SK-MEL-5 (cell line): Measurements from ENCODE around the gene FTSJ3. TPM values are rescaled to one million over a fixed set of nuclear protein-coding genes. Genes with fewer than 3 reads are reported as not detected.

Source experiments
- DNase-seq: peaks from one replicate; pipeline ENCODE4 v3.0.0-alpha.2; 2016; ENCODE audit warnings: low read depth, low spot score
- in situ Hi-C: cut with HindIII; loops from 2 replicates; pipeline ENCODE4 v1.10.0; 2016; ENCODE audit warnings: low sequenced_read_pairs, high pct_unique_total_duplicates, low pct_unique_long_range_greater_than_20kb
- total RNA-seq: library from RNA; depleted of rRNA; stranded (reverse); fragments of >200 nt; shearing (Covaris generic); gene quantifications from 2 replicates; pipeline ENCODE4 v1.2.3, GENCODE V29; 2014

Gene FTSJ3
- total RNA-seq, 1 experiment from 2014 or later = 51.6 TPM

DNA sequence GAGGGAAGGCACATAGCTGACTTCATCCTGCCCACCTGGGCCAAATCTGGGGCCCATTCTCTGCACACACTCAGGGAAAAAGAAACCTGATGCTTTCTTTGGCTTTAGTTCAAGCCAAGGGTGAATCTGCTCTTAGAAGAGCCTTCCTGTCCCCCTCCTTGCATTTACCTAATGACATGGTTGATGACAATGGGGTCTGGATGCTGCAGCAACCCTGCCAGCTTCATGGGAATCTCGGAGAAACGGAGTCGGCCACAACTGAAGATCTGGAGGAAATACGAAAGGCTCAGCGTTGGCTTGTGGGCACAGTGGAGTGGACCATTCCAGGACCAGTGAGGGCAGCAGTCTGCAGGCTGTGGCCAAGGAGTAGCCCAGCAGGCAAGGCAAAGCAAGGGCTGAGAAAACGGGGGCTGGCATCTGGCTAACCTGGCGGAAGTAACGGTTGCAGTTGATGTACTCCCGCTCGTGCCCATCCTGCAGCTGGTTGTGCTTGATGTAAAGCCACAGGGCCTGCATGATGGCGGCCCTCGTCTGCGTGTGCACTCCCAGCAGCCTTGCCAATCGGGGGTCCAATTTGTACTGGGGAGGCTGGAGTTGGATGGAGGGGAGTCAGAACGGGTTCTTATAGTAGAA is 6.4 kb upstream of the FTSJ3 start:
- DNase-seq = no peak
- in situ Hi-C loops = no loop called here

DNA sequence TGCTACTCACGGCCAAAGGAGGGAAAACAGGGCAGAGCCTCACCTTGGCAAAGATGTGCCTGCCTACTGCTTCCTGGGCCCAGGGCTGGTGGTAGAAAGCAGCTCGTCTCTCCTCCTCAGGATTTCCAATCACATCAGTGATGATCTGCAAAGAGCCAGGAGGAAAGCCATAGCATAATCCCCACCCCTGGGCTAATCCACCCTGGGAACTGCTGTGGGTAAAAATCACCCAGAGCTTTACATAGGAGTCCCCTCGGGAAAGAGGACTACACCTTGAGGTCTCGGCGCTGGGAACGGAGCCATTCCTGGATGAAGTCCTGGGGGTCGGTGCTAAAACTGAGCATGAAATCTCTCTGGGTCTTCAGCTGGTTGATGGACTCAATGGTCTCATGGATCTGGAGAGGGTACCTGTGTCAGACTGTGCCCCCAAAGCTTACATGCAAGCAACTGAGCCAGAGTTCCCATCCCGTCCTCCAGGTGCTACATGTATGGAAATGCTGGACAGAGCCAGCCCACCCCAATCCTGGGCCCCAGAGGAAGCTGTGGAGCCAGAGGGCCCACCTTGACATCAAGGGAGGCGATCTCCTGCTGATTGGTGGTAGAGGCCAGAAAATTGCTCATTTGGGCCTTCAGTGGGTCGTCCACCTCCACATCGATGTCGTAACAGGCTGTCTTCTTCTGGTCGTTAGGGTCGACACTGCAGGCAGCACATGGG is 5.7 kb upstream of the FTSJ3 start:
- in situ Hi-C loops = no loop called here
- no peak for DNase-seq

DNA sequence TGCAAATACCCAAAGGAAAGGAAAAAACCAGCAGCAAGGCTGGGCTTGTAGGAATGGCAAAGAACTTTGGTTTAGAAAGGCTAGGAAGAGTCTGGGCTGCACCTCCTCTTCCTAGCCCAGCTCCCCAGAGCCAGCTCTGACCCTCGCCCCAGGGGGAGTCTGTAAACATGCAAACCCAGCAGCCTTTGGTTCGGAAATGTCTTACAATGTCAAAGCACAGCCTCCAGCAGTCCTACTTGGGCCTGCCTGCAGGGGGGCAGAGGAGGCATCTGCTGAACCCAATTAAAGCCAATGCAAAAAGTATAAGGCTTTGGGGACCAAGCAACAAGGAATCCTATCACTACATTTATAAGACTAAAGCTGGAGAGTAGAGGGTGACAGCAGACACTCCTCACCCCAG is 5.0 kb upstream of the FTSJ3 start:
- DNase-seq = no peak
- in situ Hi-C loops = no loop called here

DNA sequence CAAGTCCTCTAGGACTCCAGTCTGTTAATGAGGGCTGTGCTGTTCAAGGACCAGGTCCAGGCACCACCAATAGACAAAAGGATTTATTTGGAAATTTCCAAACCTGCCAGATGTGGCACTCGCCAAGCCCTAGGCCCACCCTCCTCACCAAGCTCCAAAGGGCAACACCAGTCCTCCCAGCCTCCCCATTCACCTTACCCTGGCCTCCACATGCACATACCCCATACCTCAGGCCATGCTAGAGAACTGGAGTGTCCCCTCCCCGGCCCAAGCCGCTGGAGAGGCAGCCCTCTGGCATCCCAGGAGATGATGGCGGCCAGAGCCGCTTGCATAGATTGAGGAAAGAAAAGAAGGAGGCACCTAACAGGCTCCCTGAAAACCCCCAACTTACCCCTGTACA is 4.6 kb upstream of the FTSJ3 start:
- no peak for DNase-seq
- in situ Hi-C loops = no loop called here

DNA sequence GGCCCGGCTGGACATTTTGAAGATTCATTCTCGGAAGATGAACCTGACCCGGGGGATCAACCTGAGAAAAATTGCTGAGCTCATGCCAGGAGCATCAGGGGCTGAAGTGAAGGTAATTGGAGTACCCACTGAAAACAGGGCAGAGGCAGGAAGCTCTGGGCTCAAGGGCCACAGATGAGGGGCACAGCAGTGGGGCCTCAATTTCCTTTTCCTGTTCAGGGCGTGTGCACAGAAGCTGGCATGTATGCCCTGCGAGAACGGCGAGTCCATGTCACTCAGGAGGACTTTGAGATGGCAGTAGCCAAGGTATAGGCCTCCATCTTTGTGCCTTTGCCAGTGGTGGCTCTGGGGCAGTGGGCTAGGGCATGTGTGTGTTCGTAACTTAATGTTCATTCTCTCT is 4.0 kb upstream of the FTSJ3 start:
- in situ Hi-C loops = no loop called here
- DNase-seq = no peak

DNA sequence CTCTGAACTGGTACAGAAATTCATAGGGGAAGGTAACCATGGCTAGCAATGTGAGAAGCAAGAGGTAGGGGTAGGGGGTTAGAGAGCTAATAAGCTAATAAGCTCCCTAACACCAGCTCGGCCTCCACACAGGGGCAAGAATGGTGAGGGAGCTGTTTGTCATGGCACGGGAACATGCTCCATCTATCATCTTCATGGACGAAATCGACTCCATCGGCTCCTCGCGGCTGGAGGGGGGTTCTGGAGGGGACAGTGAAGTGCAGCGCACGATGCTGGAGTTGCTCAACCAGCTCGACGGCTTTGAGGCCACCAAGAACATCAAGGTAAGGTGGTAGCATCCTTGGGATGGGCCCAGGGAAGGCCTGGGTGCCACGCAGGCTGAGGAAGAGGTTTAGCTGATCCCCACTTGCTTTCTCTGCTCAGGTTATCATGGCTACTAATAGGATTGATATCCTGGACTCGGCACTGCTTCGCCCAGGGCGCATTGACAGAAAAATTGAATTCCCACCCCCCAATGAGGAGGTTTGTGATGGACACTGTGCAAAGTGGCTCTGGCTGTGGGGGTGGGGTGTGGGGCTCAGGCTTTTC is 3.5 kb upstream of the FTSJ3 start:
- no peak for DNase-seq
- in situ Hi-C loops = no loop called here

DNA sequence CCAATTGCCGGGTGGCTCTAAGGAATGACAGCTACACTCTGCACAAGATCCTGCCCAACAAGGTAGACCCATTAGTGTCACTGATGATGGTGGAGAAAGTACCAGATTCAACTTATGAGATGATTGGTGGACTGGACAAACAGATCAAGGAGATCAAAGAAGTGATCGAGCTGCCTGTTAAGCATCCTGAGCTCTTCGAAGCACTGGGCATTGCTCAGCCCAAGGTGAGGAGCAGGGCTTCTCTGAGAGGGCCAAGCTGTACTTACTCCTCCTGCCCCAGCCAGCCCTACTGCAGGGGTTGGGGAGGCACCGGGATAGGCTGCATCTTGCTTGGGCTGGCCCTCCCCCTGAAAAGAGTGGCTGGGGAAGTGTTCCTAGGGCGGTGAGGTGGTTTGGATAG is 2.8 kb upstream of the FTSJ3 start:
- no peak for DNase-seq
- in situ Hi-C loops = no loop called here

DNA sequence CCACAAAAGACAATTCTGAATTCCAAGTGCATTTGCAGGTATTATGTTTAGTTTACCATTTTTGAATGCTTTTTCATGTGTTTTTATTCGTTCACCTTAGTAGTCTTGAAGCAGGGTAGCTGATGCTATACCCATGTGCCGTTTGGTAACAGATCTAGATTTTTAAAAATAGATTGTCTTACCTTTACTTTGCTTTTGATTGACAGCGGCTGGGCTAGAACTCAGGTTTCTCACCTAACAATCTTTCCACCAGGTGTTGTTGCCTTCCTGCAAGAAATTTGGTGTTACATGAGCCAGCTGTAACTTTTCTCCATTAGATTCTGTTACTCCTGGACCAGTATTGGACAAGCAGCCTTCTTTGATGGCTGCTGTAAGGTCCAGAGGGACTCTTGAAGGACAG is 1.5 kb upstream of the FTSJ3 start:
- in situ Hi-C loops = no loop called here
- DNase-seq = no peak

DNA sequence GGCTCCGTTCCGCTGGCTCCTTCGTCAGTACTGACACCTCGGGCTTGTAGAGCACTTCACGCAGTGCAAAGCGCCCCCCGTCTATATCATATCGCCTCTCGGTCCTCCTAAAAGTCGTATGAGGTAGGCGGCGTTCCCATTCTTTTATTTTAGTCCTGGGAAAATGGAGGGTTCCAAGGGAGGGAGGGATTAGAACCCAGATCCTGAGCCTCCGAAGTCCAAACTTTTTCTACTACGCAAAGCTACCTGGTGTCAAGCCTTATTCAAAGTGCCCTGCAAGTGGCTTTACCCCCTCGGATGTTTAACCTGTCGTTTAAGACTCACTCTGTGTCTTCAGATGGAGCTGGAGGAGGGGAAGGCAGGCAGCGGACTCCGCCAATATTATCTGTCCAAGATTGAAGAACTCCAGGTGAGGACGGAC is 348 bp upstream of the FTSJ3 start:
- in situ Hi-C loops = no loop called here
- no peak for DNase-seq

DNA sequence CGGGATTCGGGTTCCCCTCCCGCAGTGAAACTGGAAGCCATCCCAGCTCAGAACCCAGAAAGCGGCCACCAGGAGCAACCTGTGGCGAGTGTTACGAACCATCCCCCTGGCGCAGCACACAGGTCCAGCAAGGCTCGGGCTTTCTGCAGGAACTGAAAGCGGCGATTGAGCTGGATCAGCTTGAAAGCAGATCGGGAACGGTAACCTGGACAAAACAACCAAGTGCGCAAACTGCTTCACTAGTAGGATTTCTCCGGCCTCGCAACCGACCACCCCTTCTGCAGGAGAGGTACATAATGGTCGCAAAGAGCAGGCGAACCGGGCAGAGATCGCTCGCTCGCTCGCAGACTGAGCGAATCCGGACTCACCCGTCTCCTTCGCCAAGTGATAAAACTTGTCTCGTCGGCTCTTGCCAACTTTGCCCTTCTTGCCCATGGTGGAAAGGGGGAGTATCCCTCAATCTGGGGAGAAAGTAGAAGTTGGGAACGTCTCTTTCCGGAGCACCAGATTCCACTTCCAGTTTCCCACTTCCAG is 928 bp downstream of the FTSJ3 start:
- DNase-seq = peak; percentile 28
- in situ Hi-C loops = no loop called here

DNA sequence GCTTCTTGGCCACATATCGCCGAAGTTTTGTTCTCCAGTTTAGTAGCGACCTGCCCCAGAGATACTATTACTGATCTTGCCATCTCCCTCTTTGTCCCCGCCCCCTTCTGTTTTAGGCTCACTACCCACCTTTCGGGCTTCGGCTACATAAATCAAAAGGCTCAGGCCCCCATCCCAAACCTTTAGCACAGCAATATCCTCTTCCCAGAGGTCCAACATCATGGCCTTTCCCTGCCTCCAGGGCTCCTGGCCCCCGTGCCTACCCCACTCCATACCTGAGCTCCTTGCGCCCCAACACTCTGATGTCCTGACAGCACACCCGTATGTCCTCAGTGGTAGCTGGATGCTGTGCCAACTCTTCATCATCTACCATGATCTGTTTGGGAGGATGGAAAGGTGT is 3.1 kb downstream of the FTSJ3 start:
- in situ Hi-C loops = no loop called here

DNA sequence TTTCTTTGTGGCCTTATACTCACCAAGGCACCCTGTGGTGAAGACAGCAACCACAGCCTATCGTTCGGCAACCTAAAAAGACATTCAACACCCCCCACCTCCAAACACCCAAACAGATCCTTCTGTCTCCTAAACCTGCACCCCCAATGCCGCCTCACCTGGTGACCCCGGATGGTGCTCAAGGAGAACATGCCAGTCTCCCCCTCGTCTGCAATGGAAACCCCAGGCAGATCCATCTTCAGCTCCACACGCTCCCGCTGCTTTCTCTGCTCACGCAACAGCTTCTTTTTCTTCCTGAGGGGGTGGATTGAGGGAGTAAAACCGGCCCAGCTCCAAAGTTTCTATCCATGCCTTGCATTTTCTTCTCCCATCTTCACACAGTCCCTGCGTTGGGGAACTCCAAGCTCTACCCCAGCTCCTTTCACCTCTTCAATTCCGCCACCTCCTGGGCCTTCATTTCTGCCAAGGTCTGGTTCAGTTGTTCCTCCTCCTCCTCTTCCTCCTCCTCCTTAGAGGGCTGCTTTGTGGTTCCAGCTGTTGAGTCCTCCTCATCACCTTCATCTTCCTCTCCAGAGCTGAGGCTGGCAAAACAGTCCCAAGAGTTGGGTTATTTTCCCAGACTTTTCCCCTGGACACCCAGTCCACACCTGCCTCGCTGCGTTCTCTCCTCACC is 3.7 kb downstream of the FTSJ3 start:
- no peak for DNase-seq
- in situ Hi-C loops = no loop called here

More for the DNA sequence above, 3.1 kb downstream of the FTSJ3 start:
- DNase-seq = no peak

DNA sequence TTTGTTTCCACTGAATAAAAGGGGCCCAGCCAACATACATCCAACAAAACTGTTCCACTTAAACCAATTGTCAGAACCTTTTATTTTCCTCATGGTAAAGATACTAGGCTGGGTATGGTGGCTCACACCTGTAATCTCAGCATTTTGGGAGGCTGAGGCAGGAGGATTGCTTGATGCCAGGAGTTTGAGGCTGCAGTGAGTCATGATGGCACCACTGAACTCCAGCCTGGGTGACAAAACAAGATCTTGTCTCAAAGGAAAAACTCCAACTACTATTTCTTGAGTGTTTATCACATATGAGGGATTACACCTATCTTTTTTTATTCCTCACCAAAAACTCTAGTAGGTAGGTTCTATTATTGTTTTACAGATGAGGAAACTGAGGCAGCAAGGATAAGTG is 4.9 kb downstream of the FTSJ3 start:
- in situ Hi-C loops = no loop called here
- no peak for DNase-seq

DNA sequence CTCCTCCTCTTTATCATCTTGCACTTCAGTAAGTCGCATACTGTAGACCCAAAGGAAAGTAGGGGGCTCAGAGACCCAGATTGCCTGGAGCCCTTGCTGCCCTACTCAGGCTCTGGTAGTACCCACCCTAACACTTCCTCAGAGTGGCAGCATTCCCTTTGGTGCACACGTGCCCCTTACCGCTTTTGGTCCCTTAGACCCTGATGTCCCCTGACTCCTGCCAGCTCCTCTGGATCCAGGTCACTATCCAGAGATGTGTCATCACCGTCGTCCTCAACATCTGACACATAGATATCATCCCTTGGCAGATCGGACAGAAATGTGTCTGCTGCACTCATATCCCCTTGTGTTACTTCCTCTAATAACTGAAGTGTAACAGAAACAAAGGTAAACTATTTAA is 5.7 kb downstream of the FTSJ3 start:
- in situ Hi-C loops = no loop called here
- DNase-seq = no peak

DNA sequence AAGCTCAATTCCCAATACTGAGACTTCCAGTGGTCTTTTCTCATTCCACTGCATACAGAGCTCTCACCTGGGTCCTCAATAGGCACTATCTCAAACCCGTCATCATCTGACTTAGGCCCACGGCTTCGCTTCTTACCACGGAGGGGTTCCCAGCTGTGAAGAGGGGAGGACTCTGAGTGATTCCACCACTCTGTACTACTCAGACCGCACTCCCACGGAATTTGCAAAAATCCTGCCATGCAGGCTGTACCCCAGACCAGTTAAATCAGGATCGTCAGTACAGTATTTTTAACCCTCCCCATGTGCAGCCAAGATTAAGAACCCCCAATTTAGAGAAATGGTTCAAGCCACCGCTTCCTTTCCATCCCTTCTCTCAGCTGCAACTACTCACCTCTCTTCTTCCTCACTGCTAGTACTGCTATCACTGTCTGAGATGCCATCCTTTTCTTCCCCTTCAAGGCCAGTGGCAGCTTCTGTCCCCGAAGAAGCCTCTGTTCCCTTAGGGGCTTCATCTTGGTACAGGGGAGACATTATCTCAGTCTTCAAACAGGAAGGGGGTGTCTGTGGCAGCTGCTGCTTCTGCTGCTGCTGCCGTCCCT is 6.4 kb downstream of the FTSJ3 start:
- in situ Hi-C loops = no loop called here
- no peak for DNase-seq

DNA sequence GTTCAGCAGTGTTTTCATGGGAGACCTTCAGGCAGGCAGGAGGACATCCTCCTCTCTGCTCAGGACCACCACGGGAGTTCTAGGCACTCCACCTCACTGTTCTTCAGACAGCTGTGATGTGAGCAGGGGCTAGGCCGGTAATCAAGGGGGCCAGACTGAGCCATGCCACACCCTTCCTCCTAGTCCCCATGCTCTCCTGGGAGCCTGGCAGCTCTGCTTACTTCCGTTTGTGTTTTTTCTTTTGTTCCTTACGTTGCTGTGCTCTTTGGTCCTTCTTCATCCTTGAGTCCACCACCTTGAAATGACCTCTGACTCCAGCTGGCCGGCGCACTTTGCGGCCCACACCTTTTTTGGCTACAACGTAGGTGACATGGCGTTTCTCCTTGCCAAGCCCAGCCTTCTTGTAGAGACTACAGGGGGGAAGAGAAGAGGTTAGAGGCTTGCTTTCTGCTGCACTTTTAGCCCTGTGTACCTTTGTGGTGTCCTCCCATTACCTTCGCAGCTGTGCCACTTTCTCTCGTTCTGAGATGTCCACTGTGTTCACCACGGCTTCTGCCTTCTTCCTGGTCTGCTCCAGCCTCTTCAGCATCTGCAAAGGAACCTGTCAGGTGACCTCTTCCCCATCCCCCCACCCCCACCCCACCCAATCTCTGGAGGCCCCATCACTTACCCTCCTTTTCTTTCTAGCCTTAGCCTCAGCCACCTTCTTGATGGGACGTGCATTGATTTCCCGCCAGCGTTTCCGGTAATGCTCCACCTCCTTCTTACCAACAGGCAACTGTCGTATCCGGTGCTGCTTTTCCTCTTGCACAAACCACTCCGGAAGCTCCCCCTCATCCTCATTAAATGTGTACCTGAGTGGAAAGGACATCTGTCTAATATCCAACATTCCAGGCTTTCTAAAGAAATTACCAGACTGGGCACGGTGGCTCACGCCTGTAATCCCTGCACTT is 7.6 kb downstream of the FTSJ3 start:
- DNase-seq = no peak
- in situ Hi-C loops = no loop called here

DNA sequence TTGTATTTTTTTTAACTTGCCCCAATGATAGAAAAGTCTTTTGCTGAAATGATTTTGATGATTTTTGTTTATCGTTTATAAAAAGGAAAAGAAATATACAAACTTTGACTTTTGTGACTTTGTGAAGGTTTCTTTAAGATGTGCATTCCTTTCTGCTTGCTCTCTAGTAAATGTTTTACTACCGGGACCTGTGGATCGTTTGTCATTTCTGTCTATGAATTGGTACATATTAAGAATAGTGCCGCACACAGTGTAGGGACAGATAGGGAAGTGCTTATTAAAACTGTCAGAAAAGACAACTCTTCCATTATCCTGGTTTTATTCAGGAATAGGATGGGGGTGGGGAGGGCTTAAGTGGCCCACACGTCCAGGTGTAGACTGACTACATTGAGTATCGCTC is 8.3 kb downstream of the FTSJ3 start:
- no peak for DNase-seq
- in situ Hi-C loops = no loop called here
